Measurements from ENCODE around the gene NPL.
A peak's percentile ranks its signal among the peaks of the same experiment; 100 is the strongest.

Gene NPL

DNA sequence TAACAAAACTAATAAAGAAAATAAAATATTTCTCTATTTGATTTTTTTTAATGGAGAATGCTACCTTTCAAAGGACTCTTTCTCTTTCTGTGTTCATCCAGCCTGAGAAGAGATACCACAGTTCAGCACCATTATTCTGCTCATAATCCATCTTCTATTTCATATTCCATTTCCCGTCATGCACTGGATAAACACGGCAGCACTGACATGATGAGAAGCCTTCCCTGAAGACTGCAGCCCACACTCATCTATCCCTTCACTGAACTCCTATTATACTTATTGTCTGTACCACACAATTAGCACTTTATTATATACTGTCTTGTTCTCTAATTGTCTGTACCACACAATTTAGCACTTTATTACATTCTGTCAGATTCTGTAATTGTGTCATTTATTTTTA, 10.7 kb upstream of the NPL start:
- DNase-seq (ENCODE audit: low read depth), result no peak

DNA sequence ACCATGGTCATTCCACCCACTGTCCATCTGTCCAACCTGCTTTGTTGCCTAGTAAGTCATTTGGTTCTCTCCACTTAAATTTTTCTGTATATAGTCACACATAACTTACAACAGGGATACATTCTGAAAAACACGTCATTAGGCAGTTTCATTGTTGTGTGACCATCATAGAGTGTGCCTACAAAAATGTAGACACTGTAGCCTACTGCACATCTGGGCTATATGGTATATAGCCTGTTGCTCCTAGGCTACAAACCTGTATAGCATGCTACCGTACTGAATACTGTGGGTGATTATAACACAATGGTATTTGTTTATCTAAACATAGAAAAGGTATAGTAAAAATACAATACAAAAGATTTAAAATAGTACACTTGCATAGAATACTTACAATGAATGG, 10.0 kb upstream of the NPL start:
- DNase-seq (ENCODE audit: low read depth), result no peak

GRCh38 chr1:182781841-182782586, 7.6 kb upstream of the NPL start:
- DNase-seq (ENCODE audit: low read depth), result peak; percentile 35

- no peak for DNase-seq (ENCODE audit: low read depth)
Measured at GRCh38 chr1:182782587-182782913, 7.0 kb upstream of the NPL start.

GRCh38 chr1:182783068-182783467, 6.5 kb upstream of the NPL start:
- no peak for DNase-seq (ENCODE audit: low read depth)

GRCh38 chr1:182784556-182785171, 4.9 kb upstream of the NPL start:
- DNase-seq (ENCODE audit: low read depth), result no peak

GRCh38 chr1:182785181-182785580, 4.4 kb upstream of the NPL start:
- no peak for DNase-seq (ENCODE audit: low read depth)

GRCh38 chr1:182786223-182786994, 3.2 kb upstream of the NPL start:
- DNase-seq (ENCODE audit: low read depth), result no peak

GRCh38 chr1:182786995-182787324, 2.6 kb upstream of the NPL start:
- no peak for DNase-seq (ENCODE audit: low read depth)

DNA sequence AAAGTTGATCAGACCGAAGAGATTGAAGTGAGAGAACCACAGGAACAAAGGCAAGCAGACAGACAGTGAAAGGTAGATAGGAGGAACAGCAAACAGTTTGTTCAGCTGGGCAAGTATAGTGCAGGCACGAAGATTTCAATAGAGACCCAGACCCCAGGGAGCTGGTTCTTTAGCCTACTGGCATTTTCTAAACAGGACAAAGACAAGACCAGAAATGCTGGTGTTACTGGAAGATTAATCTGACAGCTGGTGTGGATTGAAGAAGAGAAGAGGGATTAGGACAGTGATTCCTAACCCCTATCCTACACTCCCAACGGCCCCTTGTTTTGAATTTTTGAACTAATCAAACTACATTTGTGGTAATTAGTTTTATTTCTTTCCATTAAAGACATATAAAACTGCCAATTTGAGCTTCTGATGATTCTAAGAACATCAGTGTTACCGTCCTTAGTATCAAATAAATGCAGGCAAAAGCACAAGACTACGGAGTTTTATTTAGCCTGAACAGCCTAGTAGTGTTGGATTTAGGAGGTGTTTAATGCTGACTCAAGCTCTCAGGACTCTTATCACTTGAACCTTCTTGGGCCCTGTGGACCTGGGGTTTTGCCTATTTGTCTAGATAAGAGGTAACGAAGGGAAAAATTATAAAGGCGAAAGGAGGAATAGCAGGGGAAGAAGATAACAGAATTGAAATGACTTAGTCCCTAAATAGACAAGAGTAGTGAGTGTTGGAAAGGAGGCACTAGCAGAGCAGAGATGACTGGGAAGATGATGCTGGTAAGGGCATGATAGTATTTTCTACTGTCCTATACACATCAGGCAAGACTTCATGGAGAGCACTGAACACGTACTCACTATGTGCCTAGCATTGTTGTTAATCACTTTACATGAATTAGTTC, 2.0 kb downstream of the NPL start:
- no peak for DNase-seq (ENCODE audit: low read depth)

- no peak for DNase-seq (ENCODE audit: low read depth)
Measured at GRCh38 chr1:182794091-182794490, 4.5 kb downstream of the NPL start.

DNA sequence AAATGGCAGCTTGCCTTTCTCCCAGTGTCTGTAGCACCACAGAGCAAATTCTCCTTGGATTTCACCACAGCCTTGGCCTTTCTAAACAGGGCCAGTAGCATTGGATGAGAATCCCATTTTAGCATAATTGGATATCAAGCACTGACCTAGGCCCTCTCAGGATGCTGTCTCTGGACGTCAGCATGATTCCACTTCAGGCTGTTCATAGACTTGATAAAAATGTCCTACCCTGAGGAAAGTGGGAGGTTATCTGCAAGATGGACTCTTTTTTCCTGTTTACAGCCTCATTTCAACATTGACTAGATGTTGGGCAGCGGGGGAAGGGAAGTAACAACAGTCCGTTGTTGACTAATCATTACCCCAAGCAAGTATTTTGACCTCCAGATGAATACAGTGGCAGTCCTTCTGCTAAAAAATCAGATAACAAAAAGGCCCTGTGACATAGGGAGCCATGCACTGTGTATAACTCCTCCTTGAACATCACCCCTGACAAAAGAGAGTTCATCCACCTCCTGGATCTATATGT, 5.2 kb downstream of the NPL start:
- no peak for DNase-seq (ENCODE audit: low read depth)

GRCh38 chr1:182795563-182796228, 6.1 kb downstream of the NPL start:
- DNase-seq (ENCODE audit: low read depth), result no peak

- no peak for DNase-seq (ENCODE audit: low read depth)
Measured at GRCh38 chr1:182802006-182802803, 12.6 kb downstream of the NPL start.

- DNase-seq (ENCODE audit: low read depth), result no peak
Measured at GRCh38 chr1:182803846-182804245, 14.3 kb downstream of the NPL start.

DNA sequence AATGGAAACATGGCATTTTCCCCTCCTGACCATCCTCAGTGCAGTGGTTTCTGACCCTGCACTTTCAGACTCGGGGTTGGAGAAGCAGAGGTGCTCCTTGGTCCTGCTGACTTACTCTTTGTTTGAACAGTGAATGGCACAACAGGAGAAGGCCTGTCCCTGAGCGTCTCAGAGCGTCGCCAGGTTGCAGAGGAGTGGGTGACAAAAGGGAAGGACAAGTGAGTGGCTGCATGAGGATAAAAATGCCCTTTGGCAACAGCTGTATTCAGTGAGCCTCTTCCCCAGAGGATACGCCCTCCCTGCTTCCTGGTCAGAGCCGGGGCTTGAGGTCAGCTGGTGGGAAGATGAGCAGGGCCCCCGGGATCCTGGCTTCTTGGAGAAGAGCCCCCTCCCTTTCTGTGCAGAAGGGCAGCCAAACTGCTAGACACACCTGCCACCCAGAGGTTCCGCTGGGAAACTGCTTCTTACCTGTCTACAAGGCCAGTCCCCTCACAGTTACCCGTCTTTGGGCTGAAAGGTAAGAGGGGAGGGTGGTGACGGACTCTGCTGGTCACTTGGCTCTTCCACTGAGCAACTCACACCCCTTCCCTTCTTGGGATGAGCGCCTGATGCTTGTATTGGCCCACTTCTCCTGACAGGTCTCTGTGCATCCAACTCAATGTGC, 16.6 kb downstream of the NPL start:
- DNase-seq (ENCODE audit: low read depth), result no peak

GRCh38 chr1:182807907-182808306, 18.3 kb downstream of the NPL start:
- no peak for DNase-seq (ENCODE audit: low read depth)

- DNase-seq (ENCODE audit: low read depth), result no peak
Measured at GRCh38 chr1:182809414-182809957, 19.9 kb downstream of the NPL start.

- DNase-seq (ENCODE audit: low read depth), result no peak
Measured at GRCh38 chr1:182811975-182812722, 22.6 kb downstream of the NPL start.

All from stimulated activated CD8-positive, alpha-beta memory T cell treated with anti-CD3 and anti-CD28 coated beads, Interleukin-15, amount 100 ng/mL, for 24 hours (primary cell).